ENCODE data around the gene EPN3. TPM values are rescaled to one million over a fixed set of nuclear protein-coding genes. Genes with fewer than 3 reads are reported as not detected.
A peak's percentile ranks its signal among the peaks of the same experiment; 100 is the strongest.

The EPN3 gene
- not detected for total RNA-seq

- no peak within 1 kb of the TSS for H3K4me3 Mint-ChIP-seq
- POLR2A ChIA-PET = interaction anchor here (0.7 kb wide), 1 partner anchor 441 kb away, joined by 4 read pairs; no protein-coding TSS in a partner anchor
- TF ChIP-seq CTCF (IDR thresholded peaks at IDR 0.05) = no peak
- H3K27ac Mint-ChIP-seq = no peak within 1 kb of the TSS
- H3K27me3 Mint-ChIP-seq = peaks cover 52% of the 10 kb centered on the region
- no peaks in the 10 kb centered on the region for H3K9me3 Mint-ChIP-seq
- DNase-seq (no peak), ATAC-seq (no peak)
- peaks cover 17% of the 10 kb centered on the region for H3K4me1 Mint-ChIP-seq (ENCODE audit: low read depth)
- CTCF ChIA-PET = interaction anchor here (0.9 to 1.5 kb wide), 7 partner anchors 9 to 98 kb away, joined by 3 to 6 read pairs (median 4); partner anchors contain the start of gene RSAD1
- H3K36me3 Mint-ChIP-seq (ENCODE audit: low read depth) = no peaks in the 10 kb centered on the region
- intact Hi-C loops (cut with micrococcal nuclease) = no loop called here
Measured at GRCh38 chr17:50532452-50533024, at the start of gene EPN3. Gene EPN3 (plus strand): TSS chr17:50532735. CDS start chr17:50536557, 3,822 bp downstream.

- DNase-seq (no peak), ATAC-seq (no peak)
- ChIA-PET POLR2A (interaction anchor here (0.6 to 1.1 kb wide), 2 partner anchors 32 to 73 kb away, joined by 3 read pairs; no protein-coding TSS in a partner anchor), CTCF (interaction anchor here (0.7 to 7.7 kb wide), 18 partner anchors 10 to 160 kb away, joined by 3 to 57 read pairs (median 4); no protein-coding TSS in a partner anchor)
- Mint-ChIP-seq H3K36me3 (ENCODE audit: low read depth) (peaks cover 24% of the 10 kb centered on the region), H3K27me3 (no peaks in the 10 kb centered on the region), H3K4me1 (ENCODE audit: low read depth) (peaks cover 17% of the 10 kb centered on the region), H3K27ac (no peak overlapping the region), H3K9me3 (no peaks in the 10 kb centered on the region), H3K4me3 (no peak overlapping the region)
- TF ChIP-seq CTCF (IDR thresholded peaks at IDR 0.05) = no peak
- intact Hi-C loops (cut with micrococcal nuclease) = loop anchor here (5.0 to 10.0 kb wide), 2 partner anchors 59 to 142 kb away; no protein-coding TSS in a partner anchor
Measured at GRCh38 chr17:50483266-50483665, 49.3 kb upstream of the EPN3 start.

- intact Hi-C loops (cut with micrococcal nuclease) = loop anchor here (5.0 to 10.0 kb wide), 2 partner anchors 58 to 140 kb away; no protein-coding TSS in a partner anchor
Measured at GRCh38 chr17:50484386-50485155, 48.0 kb upstream of the EPN3 start.

GRCh38 chr17:50487213-50488096 lies 45.1 kb upstream of the EPN3 start:
- Mint-ChIP-seq H3K36me3 (ENCODE audit: low read depth) (peaks cover 16% of the 10 kb centered on the region), H3K27me3 (no peaks in the 10 kb centered on the region), H3K9me3 (no peaks in the 10 kb centered on the region), H3K4me3 (no peak overlapping the region), H3K27ac (no peak overlapping the region), H3K4me1 (ENCODE audit: low read depth) (peaks cover 3% of the 10 kb centered on the region)
- DNase-seq (no peak), ATAC-seq (peak; percentile 56)
- ChIA-PET POLR2A (interaction anchor here (1.7 kb wide), 1 partner anchor 17 kb away, joined by 7 read pairs; no protein-coding TSS in a partner anchor), CTCF (interaction anchor here (0.9 to 7.7 kb wide), 4 partner anchors 13 to 141 kb away, joined by 3 to 57 read pairs (median 5); no protein-coding TSS in a partner anchor)
- no peak for TF ChIP-seq CTCF (IDR thresholded peaks at IDR 0.05)
- intact Hi-C loops (cut with micrococcal nuclease) = loop anchor here (10.0 kb wide), 1 partner anchor 137 kb away; no protein-coding TSS in a partner anchor

More at GRCh38 chr17:50484386-50485155, 48.0 kb upstream of the EPN3 start:
- no peak for ATAC-seq
- DNase-seq = no peak
- ChIA-PET CTCF (interaction anchor here (1.2 to 7.7 kb wide), 8 partner anchors 11 to 161 kb away, joined by 3 to 57 read pairs (median 4); no protein-coding TSS in a partner anchor), POLR2A (interaction anchor here (0.6 to 1.3 kb wide), 2 partner anchors 11 to 347 kb away, joined by 3 read pairs; no protein-coding TSS in a partner anchor)
- H3K4me1 Mint-ChIP-seq (ENCODE audit: low read depth) = peaks cover 14% of the 10 kb centered on the region
- no peaks in the 10 kb centered on the region for H3K9me3 Mint-ChIP-seq
- H3K27ac Mint-ChIP-seq = no peak overlapping the region
- no peak overlapping the region for H3K4me3 Mint-ChIP-seq
- H3K36me3 Mint-ChIP-seq (ENCODE audit: low read depth) = peaks cover 23% of the 10 kb centered on the region
- no peaks in the 10 kb centered on the region for H3K27me3 Mint-ChIP-seq
- TF ChIP-seq CTCF (IDR thresholded peaks at IDR 0.05) = no peak

Data from activated CD8-positive, alpha-beta T cell treated with anti-CD3 and anti-CD28 coated beads for 36 hours (primary cell).